ENCODE results near the gene EML6. TPM values are rescaled to one million over a fixed set of nuclear protein-coding genes. Genes with fewer than 3 reads are reported as not detected.

EML6 gene
- total RNA-seq, 1 donor from 2014 or later, result 8.1 TPM

GRCh38 chr2:54845094-54845493, 121.6 kb downstream of the EML6 start:
- Mint-ChIP-seq H3K9me3 (no peaks in the 10 kb centered on the region), H3K27me3 (ENCODE audit: low read depth) (no peaks in the 10 kb centered on the region)

GRCh38 chr2:54845514-54845913, 122.1 kb downstream of the EML6 start:
- no peaks in the 10 kb centered on the region for H3K9me3 Mint-ChIP-seq
- H3K36me3 Mint-ChIP-seq (ENCODE audit: low read depth), result no peaks in the 10 kb centered on the region
- DNase-seq (ENCODE audit: low read depth, low spot score), result no peak
- no peaks in the 10 kb centered on the region for H3K27me3 Mint-ChIP-seq (ENCODE audit: low read depth)
- peaks cover 9% of the 10 kb centered on the region for H3K4me1 Mint-ChIP-seq
- no peak overlapping the region for H3K4me3 Mint-ChIP-seq
- TF ChIP-seq CTCF (conservative IDR thresholded peaks at IDR 0.05), result no peak
- H3K27ac Mint-ChIP-seq (ENCODE audit: unreplicated experiment), result no peak overlapping the region

More at GRCh38 chr2:54845094-54845493, 121.6 kb downstream of the EML6 start:
- no peak for TF ChIP-seq CTCF (conservative IDR thresholded peaks at IDR 0.05)
- no peak overlapping the region for H3K4me3 Mint-ChIP-seq
- H3K27ac Mint-ChIP-seq (ENCODE audit: unreplicated experiment), result no peak overlapping the region
- peaks cover 10% of the 10 kb centered on the region for H3K4me1 Mint-ChIP-seq
- DNase-seq (ENCODE audit: low read depth, low spot score), result no peak
- H3K36me3 Mint-ChIP-seq (ENCODE audit: low read depth), result no peaks in the 10 kb centered on the region

GRCh38 chr2:54850171-54851122, 127.0 kb downstream of the EML6 start:
- no peaks in the 10 kb centered on the region for H3K4me1 Mint-ChIP-seq
- H3K27me3 Mint-ChIP-seq (ENCODE audit: low read depth), result no peaks in the 10 kb centered on the region
- H3K4me3 Mint-ChIP-seq, result no peak overlapping the region
- DNase-seq (ENCODE audit: low read depth, low spot score), result no peak
- H3K27ac Mint-ChIP-seq (ENCODE audit: unreplicated experiment), result no peak overlapping the region
- no peaks in the 10 kb centered on the region for H3K9me3 Mint-ChIP-seq
- peaks cover 2% of the 10 kb centered on the region for H3K36me3 Mint-ChIP-seq (ENCODE audit: low read depth)
- no peak for TF ChIP-seq CTCF (conservative IDR thresholded peaks at IDR 0.05)

GRCh38 chr2:54853616-54854310, 130.3 kb downstream of the EML6 start:
- H3K27me3 Mint-ChIP-seq (ENCODE audit: low read depth), result no peaks in the 10 kb centered on the region
- H3K27ac Mint-ChIP-seq (ENCODE audit: unreplicated experiment), result no peak overlapping the region
- no peak for TF ChIP-seq CTCF (conservative IDR thresholded peaks at IDR 0.05)
- no peaks in the 10 kb centered on the region for H3K9me3 Mint-ChIP-seq
- no peak overlapping the region for H3K4me3 Mint-ChIP-seq
- H3K4me1 Mint-ChIP-seq, result no peaks in the 10 kb centered on the region
- no peak for DNase-seq (ENCODE audit: low read depth, low spot score)
- peaks cover 4% of the 10 kb centered on the region for H3K36me3 Mint-ChIP-seq (ENCODE audit: low read depth)

GRCh38 chr2:54855434-54855833, 132.0 kb downstream of the EML6 start:
- TF ChIP-seq CTCF (conservative IDR thresholded peaks at IDR 0.05), result no peak
- Mint-ChIP-seq H3K9me3 (no peaks in the 10 kb centered on the region), H3K36me3 (ENCODE audit: low read depth) (peaks cover 4% of the 10 kb centered on the region), H3K27ac (ENCODE audit: unreplicated experiment) (no peak overlapping the region), H3K4me1 (no peaks in the 10 kb centered on the region), H3K4me3 (no peak overlapping the region), H3K27me3 (ENCODE audit: low read depth) (no peaks in the 10 kb centered on the region)
- DNase-seq (ENCODE audit: low read depth, low spot score), result no peak
